H9 (cell line): ENCODE results near the gene TCHH. TPM values are rescaled to one million over a fixed set of nuclear protein-coding genes. Genes with fewer than 3 reads are reported as not detected.

Source experiments
- DNase-seq: peaks from one replicate; pipeline ENCODE4 v3.0.0-alpha.2; 2017
- H2AFZ ChIP-seq: one replicate; pipeline ENCODE4 v1.6.1; 2013; ENCODE audit warnings: mild to moderate bottlenecking, low read length, control low read depth, moderate library complexity
- H2AK5ac ChIP-seq: 2 replicates; pipeline ENCODE4 v1.6.1; 2013; ENCODE audit warnings: low read length, control low read depth, mixed read lengths; ENCODE audit not compliant: insufficient read length
- H2BK120ac ChIP-seq: one replicate; pipeline ENCODE4 v1.6.1; 2013; ENCODE audit warnings: low read depth, mild to moderate bottlenecking, low read length, control low read depth, inconsistent platforms; ENCODE audit not compliant: poor library complexity, severe bottlenecking
- H2BK12ac ChIP-seq: 2 replicates; pipeline ENCODE4 v1.6.1; 2013; ENCODE audit warnings: low read length, control low read depth, mixed read lengths, low read depth; ENCODE audit not compliant: insufficient read length
- H2BK15ac ChIP-seq: 2 replicates; pipeline ENCODE4 v1.6.1; 2013; ENCODE audit warnings: low read depth, low read length, control low read depth
- H2BK20ac ChIP-seq: one replicate; pipeline ENCODE4 v1.6.1; 2013; ENCODE audit warnings: low read depth, mild to moderate bottlenecking, low read length, control low read depth, inconsistent platforms; ENCODE audit not compliant: poor library complexity, severe bottlenecking
- H2BK5ac ChIP-seq: 2 replicates; pipeline ENCODE4 v1.6.1; 2013; ENCODE audit warnings: low read length, control low read depth, mixed read lengths; ENCODE audit not compliant: insufficient read length
- H3K14ac ChIP-seq: 2 replicates; pipeline ENCODE4 v1.6.1; 2013; ENCODE audit warnings: low read length, control low read depth; ENCODE audit not compliant: insufficient read depth
- H3K18ac ChIP-seq: 2 replicates; pipeline ENCODE4 v1.6.1; 2013; ENCODE audit warnings: low read depth, mild to moderate bottlenecking, mixed read lengths, low read length, control low read depth; ENCODE audit not compliant: insufficient read length
- H3K23ac ChIP-seq: 2 replicates; pipeline ENCODE4 v1.6.1; 2013; ENCODE audit warnings: low read length, control low read depth, mixed read lengths, low read depth; ENCODE audit not compliant: insufficient read length
- H3K23me2 ChIP-seq: 2 replicates; pipeline ENCODE4 v1.6.1; 2013; ENCODE audit warnings: low read depth, mild to moderate bottlenecking, mixed read lengths, low read length, control low read depth; ENCODE audit not compliant: insufficient read length, poor library complexity, severe bottlenecking
- H3K27ac ChIP-seq: 2 replicates; pipeline ENCODE4 v1.5.1; 2013; ENCODE audit warnings: low read length, control low read depth, mixed read lengths, low read depth; ENCODE audit not compliant: insufficient read length
- H3K27me3 ChIP-seq: 2 replicates; pipeline ENCODE4 v1.6.1; 2013; ENCODE audit warnings: low read length, control low read depth, inconsistent platforms; ENCODE audit not compliant: insufficient read depth
- H3K4ac ChIP-seq: 2 replicates; pipeline ENCODE4 v1.6.1; 2013; ENCODE audit warnings: low read depth, mild to moderate bottlenecking, control low read depth, inconsistent platforms, low read length, moderate library complexity
- H3K4me1 ChIP-seq: 2 replicates; pipeline ENCODE4 v1.6.1; 2013; ENCODE audit warnings: low read length, control low read depth, inconsistent platforms; ENCODE audit not compliant: insufficient read depth
- H3K4me2 ChIP-seq: 2 replicates; pipeline ENCODE4 v1.6.1; 2013; ENCODE audit warnings: low read length, control low read depth, mixed read lengths; ENCODE audit not compliant: insufficient read length, insufficient read depth
- H3K56ac ChIP-seq: 2 replicates; pipeline ENCODE4 v1.6.1; 2013; ENCODE audit warnings: low read depth, mild to moderate bottlenecking, mixed read lengths, low read length, control low read depth; ENCODE audit not compliant: insufficient read length
- H3K79me1 ChIP-seq: 2 replicates; pipeline ENCODE4 v1.6.1; 2013; ENCODE audit warnings: low read depth, mild to moderate bottlenecking, moderate library complexity, low read length, control low read depth, inconsistent platforms; ENCODE audit not compliant: insufficient read depth, poor library complexity, severe bottlenecking
- H3K79me2 ChIP-seq: 2 replicates; pipeline ENCODE4 v1.6.1; 2013; ENCODE audit warnings: low read length, control low read depth, inconsistent platforms; ENCODE audit not compliant: insufficient read depth
- H3K9ac ChIP-seq: 2 replicates; pipeline ENCODE4 v1.6.1; 2013; ENCODE audit warnings: low read length, control low read depth, mixed read lengths; ENCODE audit not compliant: insufficient read length; ENCODE audit errors: extremely low read depth
- H3K9me3 ChIP-seq: one replicate; pipeline ENCODE4 v1.6.1; 2013; ENCODE audit warnings: low read depth, low read length, inconsistent platforms; ENCODE audit not compliant: control insufficient read depth
- H3T11ph ChIP-seq: one replicate; pipeline ENCODE4 v1.6.1; 2013; ENCODE audit warnings: mild to moderate bottlenecking, low read length, control low read depth, inconsistent platforms
- H4K20me1 ChIP-seq: one replicate; pipeline ENCODE4 v1.6.1; 2013; ENCODE audit not compliant: control insufficient read depth, insufficient read length, insufficient read depth
- H4K5ac ChIP-seq: 2 replicates; pipeline ENCODE4 v1.6.1; 2013; ENCODE audit warnings: low read depth, mild to moderate bottlenecking, mixed read lengths, low read length, control low read depth; ENCODE audit not compliant: insufficient read length
- H4K8ac ChIP-seq: replicated peaks from 2 replicates; pipeline ENCODE4 v1.6.1; 2013; ENCODE audit warnings: low read length, control low read depth, mixed read lengths, low read depth; ENCODE audit not compliant: insufficient read length
- H4K91ac ChIP-seq: 2 replicates; pipeline ENCODE4 v1.6.1; 2013; ENCODE audit warnings: low read depth, mild to moderate bottlenecking, moderate library complexity, mixed read lengths, low read length, control low read depth; ENCODE audit not compliant: insufficient read length
- H3K27ac Mint-ChIP-seq, 3 experiments: 2 replicates in 2 of 3; 3 replicates in 1 of 3; pipeline ENCODE4 v1.8.0; 2020 to 2021; ENCODE audit warnings: mixed read lengths in 3 of 3, mild to moderate bottlenecking in 1 of 3, moderate library complexity in 1 of 3
- H3K27me3 Mint-ChIP-seq: 2 replicates; pipeline ENCODE4 v1.8.0; 2021; ENCODE audit warnings: low read depth, mild to moderate bottlenecking, moderate library complexity, mixed read lengths
- H3K36me3 Mint-ChIP-seq, 3 experiments: 2 replicates in 2 of 3; 3 replicates in 1 of 3; pipeline ENCODE4 v1.8.0; 2020 to 2021; ENCODE audit warnings: low read depth in 3 of 3, mixed read lengths in 3 of 3; ENCODE audit not compliant: insufficient read depth in 1 of 3
- H3K4me1 Mint-ChIP-seq, 2 experiments: 2 replicates each; pipeline ENCODE4 v1.8.0; 2020; ENCODE audit warnings: mixed read lengths in 2 of 2
- H3K4me3 Mint-ChIP-seq, 2 experiments: 2 replicates in 1 of 2; 3 replicates in 1 of 2; pipeline ENCODE4 v1.8.0; 2020 to 2021; ENCODE audit warnings: mild to moderate bottlenecking in 2 of 2, mixed read lengths in 2 of 2, moderate library complexity in 1 of 2
- H3K9me3 Mint-ChIP-seq, 2 experiments: 2 replicates in 1 of 2; 3 replicates in 1 of 2; pipeline ENCODE4 v1.8.0; 2020; ENCODE audit warnings: mild to moderate bottlenecking in 2 of 2, mixed read lengths in 2 of 2, moderate library complexity in 1 of 2
- WGBS: extraction: QIAGEN DNeasy Blood & Tissue Kit; methylation state at CpG from one replicate; pipeline ENCODE4 v1.1.7; 2013; ENCODE audit warnings: missing lambda C conversion rate, low lambda C conversion rate, mixed read lengths; ENCODE audit not compliant: insufficient read length; ENCODE audit errors: extremely low coverage; 5-methylcytosine and 5-hydroxymethylcytosine counted together
- total RNA-seq: library from RNA; stranded (reverse); gene quantifications from 2 replicates; pipeline ENCODE4 v1.2.1, GENCODE V29; 2021
- TF ChIP-seq, protein P1 (sequence below): fragments of 200-600 bp; sonication (generic); conservative IDR thresholded peaks from 3 replicates; pipeline ENCODE4 v1.8.0; 2021; ENCODE audit warnings: antibody characterized with exemption, mild to moderate bottlenecking

TCHH gene
- total RNA-seq, 1 experiment from 2014 or later: not detected

DNA sequence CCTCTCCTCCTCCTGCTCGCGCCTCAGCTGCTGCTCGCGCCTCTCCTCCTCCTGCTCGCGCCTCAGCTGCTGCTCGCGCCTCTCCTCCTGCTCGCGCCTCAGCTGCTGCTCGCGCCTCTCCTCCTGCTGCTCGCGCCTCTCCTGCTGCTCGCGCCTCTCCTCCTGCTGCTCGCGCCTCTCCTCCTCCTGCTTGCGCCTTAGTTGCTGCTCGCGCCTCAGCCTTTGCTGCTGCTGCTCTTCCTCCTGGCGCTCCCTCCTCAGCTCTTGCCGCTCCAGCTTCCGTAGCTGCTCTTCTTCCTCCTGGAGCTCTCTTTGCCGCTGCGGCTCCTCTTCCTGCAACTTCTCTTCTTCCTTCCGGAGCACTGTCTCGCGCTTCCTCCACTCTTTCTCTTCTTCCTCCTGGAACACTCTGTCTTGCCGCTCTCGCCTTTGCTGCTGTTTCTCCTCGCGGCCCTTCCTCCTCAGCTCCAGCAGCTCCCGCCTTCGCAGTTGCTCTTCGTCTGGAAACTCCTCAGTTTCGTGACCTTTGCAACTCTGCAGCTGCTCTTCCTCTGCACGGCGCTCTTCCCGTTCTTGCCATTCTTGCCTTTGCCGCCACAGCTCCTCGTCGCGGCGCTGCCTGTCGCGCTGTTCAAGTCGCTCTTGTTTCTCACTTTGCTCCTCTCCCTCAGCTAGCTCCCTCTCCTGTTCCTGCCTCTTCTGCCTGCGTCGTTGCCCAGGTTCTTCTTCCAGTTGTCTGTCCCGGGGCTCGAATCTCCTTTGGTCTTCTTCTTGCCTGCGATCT lies 3.0 kb downstream of the TCHH start:
- Histone ChIP-seq H3K79me2 (no peaks in the 10 kb centered on the region), H2BK20ac (no peak overlapping the region), H4K5ac (no peak overlapping the region), H4K20me1 (no peaks in the 10 kb centered on the region), H3K4me1 (no peaks in the 10 kb centered on the region), H3K23ac (no peak overlapping the region), H3K14ac (no peak overlapping the region; the same call in 1 of the 2 replicates), H4K91ac (no peak overlapping the region), H3K18ac (no peak overlapping the region), H3K23me2 (peaks cover 3% of the 10 kb centered on the region), H3K9ac (no peak overlapping the region), H3K56ac (no peak overlapping the region), H3K9me3 (peaks cover 4% of the 10 kb centered on the region), H2BK12ac (no peak overlapping the region), H2BK15ac (no peak overlapping the region), H3T11ph (no peak overlapping the region), H4K8ac (no peak overlapping the region), H3K27me3 (peaks cover 60% of the 10 kb centered on the region), H2BK120ac (no peak overlapping the region), H3K27ac (no peak overlapping the region), H2BK5ac (no peak overlapping the region), H3K4ac (no peak overlapping the region), H3K4me2 (peak overlapping the region; percentile 49), H2AK5ac (no peak overlapping the region), H3K79me1 (no peaks in the 10 kb centered on the region), H2AFZ (no peak overlapping the region)
- no peak overlapping the region for H3K4me3 Mint-ChIP-seq
- H3K9me3 Mint-ChIP-seq: peaks cover 13 to 25% of the 10 kb centered on the region in 2 experiments
- TF ChIP-seq, protein P1, sequence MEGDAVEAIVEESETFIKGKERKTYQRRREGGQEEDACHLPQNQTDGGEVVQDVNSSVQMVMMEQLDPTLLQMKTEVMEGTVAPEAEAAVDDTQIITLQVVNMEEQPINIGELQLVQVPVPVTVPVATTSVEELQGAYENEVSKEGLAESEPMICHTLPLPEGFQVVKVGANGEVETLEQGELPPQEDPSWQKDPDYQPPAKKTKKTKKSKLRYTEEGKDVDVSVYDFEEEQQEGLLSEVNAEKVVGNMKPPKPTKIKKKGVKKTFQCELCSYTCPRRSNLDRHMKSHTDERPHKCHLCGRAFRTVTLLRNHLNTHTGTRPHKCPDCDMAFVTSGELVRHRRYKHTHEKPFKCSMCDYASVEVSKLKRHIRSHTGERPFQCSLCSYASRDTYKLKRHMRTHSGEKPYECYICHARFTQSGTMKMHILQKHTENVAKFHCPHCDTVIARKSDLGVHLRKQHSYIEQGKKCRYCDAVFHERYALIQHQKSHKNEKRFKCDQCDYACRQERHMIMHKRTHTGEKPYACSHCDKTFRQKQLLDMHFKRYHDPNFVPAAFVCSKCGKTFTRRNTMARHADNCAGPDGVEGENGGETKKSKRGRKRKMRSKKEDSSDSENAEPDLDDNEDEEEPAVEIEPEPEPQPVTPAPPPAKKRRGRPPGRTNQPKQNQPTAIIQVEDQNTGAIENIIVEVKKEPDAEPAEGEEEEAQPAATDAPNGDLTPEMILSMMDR: no peak
- H3K4me1 Mint-ChIP-seq: no peaks in the 10 kb centered on the region
- WGBS: no CpG with 5 or more reads among the region's 53 CpGs
- peaks cover 0 to 14% (median 3%) of the 10 kb centered on the region in 3 experiments; a peak in 4 of 7 replicates for H3K36me3 Mint-ChIP-seq
- no peak overlapping the region for H3K27ac Mint-ChIP-seq
- DNase-seq: peak; percentile 59
- no peaks in the 10 kb centered on the region; the same call in 1 of the 2 replicates for H3K27me3 Mint-ChIP-seq
